ENCODE data around the gene ZBTB24. TPM values are rescaled to one million over a fixed set of nuclear protein-coding genes. Genes with fewer than 3 reads are reported as not detected.

Gene ZBTB24
- total RNA-seq, 6 experiments from 2014 or later: 5.7 to 6.3 (median 6.1) TPM

DNA sequence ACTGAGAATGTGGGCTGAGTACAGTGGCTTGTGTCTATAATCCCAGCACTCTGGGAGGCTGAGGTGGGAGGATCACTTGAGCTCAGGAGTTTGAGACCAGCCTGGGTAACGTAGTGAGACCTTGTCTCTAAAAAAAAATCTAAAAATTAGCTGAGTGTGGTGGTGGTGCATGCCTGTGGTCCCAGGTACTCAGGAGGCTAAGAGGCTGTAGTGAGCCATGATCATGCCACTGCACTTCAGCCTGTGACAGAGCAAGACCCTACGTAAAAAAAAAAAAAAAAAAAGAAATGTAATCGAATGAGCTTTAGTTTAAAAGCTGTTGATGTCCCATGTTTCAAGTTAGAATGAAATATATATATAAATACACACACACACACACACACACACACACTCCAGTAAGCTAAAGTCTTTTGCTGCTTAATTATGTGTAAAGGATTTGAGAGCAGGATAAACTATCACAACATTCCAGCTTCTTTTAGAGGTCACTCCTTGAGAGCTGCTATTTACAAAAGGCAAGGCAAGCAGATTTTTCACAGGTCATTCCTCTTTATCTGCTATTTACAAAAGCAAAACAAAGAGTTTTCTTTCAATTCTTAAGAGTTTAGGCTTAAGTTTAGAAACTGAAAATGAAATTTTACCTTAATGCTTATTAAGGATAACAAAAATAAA lies 22.7 kb downstream of the ZBTB24 start:
- H3K4me3 Mint-ChIP-seq: no peak overlapping the region
- no peaks in the 10 kb centered on the region for H3K9me3 Mint-ChIP-seq
- no peak for DNase-seq
- peaks cover 16% of the 10 kb centered on the region for H3K36me3 Mint-ChIP-seq (ENCODE audit: low read depth)
- peaks cover 4% of the 10 kb centered on the region for H3K27me3 Mint-ChIP-seq (ENCODE audit: insufficient read depth)
- TF ChIP-seq, protein P1, sequence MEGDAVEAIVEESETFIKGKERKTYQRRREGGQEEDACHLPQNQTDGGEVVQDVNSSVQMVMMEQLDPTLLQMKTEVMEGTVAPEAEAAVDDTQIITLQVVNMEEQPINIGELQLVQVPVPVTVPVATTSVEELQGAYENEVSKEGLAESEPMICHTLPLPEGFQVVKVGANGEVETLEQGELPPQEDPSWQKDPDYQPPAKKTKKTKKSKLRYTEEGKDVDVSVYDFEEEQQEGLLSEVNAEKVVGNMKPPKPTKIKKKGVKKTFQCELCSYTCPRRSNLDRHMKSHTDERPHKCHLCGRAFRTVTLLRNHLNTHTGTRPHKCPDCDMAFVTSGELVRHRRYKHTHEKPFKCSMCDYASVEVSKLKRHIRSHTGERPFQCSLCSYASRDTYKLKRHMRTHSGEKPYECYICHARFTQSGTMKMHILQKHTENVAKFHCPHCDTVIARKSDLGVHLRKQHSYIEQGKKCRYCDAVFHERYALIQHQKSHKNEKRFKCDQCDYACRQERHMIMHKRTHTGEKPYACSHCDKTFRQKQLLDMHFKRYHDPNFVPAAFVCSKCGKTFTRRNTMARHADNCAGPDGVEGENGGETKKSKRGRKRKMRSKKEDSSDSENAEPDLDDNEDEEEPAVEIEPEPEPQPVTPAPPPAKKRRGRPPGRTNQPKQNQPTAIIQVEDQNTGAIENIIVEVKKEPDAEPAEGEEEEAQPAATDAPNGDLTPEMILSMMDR (IDR thresholded peaks at IDR 0.05): no peak
- peaks cover 43% of the 10 kb centered on the region for H3K4me1 Mint-ChIP-seq (ENCODE audit: low read depth)
- H3K27ac Mint-ChIP-seq: no peak overlapping the region

DNA sequence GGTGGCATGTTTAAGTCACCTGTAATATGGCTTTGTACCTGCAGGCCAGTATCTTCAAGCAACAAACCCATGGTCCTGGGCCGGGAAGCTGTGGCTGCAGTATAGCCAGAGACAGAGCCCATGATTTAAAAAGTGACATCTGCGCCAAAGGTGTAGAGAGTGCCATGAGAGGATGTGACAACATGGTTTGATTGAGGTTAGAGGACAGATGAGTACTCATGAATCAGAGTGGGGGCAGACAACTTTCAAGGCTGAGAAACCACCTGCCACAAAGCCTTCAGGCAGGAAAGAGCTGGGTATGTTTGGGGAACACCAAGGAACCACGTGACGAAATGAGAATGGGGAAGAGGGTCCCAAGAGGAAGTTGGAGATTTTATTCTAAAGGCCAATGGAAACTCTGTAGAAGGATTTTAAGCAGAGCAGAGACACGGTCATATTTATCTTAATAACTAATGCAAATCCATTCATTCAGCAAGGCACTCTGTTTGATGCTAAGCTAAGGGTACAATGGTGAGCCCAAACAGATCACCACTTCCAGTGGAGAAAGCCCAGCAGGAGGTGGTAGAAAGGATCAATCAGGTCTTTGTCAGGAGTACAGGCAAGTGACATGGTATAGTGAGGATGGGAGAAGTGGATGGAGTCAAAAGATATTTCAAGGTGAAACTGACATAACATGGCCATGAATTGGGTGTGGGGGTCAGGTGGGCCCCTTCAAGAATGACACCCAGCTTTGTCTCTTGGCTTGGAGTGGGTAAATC lies 24.1 kb downstream of the ZBTB24 start:
- H3K4me1 Mint-ChIP-seq (ENCODE audit: low read depth): peaks cover 51% of the 10 kb centered on the region
- no peaks in the 10 kb centered on the region for H3K9me3 Mint-ChIP-seq
- no peak overlapping the region for H3K4me3 Mint-ChIP-seq
- no peak overlapping the region for H3K27ac Mint-ChIP-seq
- peaks cover 10% of the 10 kb centered on the region for H3K36me3 Mint-ChIP-seq (ENCODE audit: low read depth)
- TF ChIP-seq, protein P1 (IDR thresholded peaks at IDR 0.05): no peak
- DNase-seq: no peak
- H3K27me3 Mint-ChIP-seq (ENCODE audit: insufficient read depth): peaks cover 7% of the 10 kb centered on the region

DNA sequence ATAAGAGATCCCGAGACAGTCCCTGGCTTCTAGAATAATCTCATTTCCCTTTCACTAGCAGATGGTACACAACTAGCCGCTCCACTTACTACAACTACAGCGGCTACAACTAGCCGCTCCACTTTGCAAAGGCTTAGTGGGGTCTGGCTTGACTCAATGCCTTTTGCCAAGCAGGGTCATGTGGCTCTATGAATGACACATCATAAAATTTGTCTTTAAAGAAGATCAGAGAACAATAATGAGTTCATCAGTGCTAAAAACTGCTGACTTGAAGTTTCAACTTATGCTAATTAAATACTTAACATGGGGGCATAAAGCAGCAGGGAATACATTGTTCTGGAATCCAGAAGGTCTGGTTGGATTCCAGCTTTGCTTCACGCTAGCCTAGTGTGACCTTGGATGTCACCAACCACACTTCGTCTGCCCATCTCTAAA lies 25.4 kb downstream of the ZBTB24 start:
- no peak for DNase-seq
- TF ChIP-seq, protein P1 (IDR thresholded peaks at IDR 0.05): no peak
- Mint-ChIP-seq H3K36me3 (ENCODE audit: low read depth) (peaks cover 10% of the 10 kb centered on the region), H3K27me3 (ENCODE audit: insufficient read depth) (peaks cover 7% of the 10 kb centered on the region), H3K4me3 (peak overlapping the region; percentile 99), H3K27ac (peak overlapping the region; percentile 94), H3K9me3 (no peaks in the 10 kb centered on the region), H3K4me1 (ENCODE audit: low read depth) (peaks cover 53% of the 10 kb centered on the region)

DNA sequence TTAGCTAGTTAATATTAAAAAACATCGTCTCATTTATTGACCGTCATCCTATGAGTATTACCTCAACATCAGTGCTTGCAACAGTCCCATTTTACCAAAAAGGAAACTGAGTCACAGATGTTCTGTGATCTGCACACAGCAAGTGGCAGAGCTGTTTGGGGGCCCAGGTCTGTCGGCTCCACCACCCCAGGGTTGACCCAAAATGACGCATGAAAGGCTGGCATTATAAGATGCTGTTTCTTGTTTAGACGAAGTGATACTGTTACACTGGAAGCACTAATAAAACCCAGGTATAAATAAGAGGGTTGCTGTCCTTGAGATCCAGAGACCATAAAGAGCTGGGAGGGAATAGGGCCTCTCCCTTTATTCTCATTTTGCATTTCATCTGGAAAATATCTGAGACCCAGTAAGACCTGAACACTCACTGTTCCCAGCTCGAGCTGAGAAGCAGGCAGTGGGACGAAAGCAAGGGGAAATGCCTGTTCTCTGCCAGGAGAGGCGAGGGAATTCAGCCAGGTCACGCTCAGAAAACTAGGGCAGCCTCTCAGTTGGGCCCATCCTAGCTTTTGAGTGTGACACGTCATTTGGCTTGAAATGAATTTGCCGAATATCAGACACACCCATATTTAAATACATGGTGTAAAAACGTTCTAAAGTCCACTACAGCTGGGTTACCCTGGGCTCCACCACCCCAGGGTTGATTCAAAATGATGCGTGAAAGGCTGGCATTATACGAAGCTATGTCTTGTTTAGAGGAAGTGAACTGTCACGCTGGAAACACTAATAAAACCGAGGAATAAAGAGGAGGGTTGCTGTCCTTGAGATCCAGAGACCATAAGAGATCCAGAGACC lies 26.1 kb downstream of the ZBTB24 start:
- TF ChIP-seq, protein P1 (IDR thresholded peaks at IDR 0.05): no peak
- Mint-ChIP-seq H3K27ac (peak overlapping the region; percentile 94), H3K9me3 (no peaks in the 10 kb centered on the region), H3K4me1 (ENCODE audit: low read depth) (peaks cover 48% of the 10 kb centered on the region), H3K27me3 (ENCODE audit: insufficient read depth) (peaks cover 7% of the 10 kb centered on the region), H3K36me3 (ENCODE audit: low read depth) (peaks cover 4% of the 10 kb centered on the region), H3K4me3 (peak overlapping the region; percentile 99)
- DNase-seq: peak; percentile 80

DNA sequence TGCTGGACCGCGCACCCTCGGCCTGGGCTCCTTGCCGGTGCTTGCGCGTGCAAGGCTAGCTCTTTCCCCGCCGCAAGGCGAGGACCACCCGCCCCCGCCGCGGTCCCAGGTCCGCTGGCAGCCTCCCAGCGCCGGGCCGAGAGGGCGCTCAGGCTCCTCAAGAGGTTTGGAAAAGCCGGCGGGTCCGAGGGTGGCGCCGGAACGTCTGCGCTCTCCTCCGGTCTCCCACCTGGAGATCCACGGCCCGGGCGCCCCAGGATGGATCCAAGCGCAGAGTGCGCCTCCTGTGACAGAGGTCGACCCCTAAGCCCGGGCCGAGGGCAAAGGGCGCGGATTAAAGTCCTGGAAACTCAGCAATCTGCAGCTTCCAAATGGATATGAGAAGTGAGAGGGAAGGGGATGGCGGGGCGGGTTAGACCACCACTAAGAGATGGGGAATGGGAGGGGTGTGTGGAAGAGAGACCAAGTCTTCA lies 26.9 kb downstream of the ZBTB24 start:
- TF ChIP-seq, protein P1 (IDR thresholded peaks at IDR 0.05): no peak
- Mint-ChIP-seq H3K9me3 (no peaks in the 10 kb centered on the region), H3K36me3 (ENCODE audit: low read depth) (no peaks in the 10 kb centered on the region), H3K4me1 (ENCODE audit: low read depth) (peaks cover 45% of the 10 kb centered on the region), H3K27me3 (ENCODE audit: insufficient read depth) (peaks cover 7% of the 10 kb centered on the region), H3K4me3 (peak overlapping the region; percentile 99), H3K27ac (peak overlapping the region; percentile 94)
- no peak for DNase-seq
